SJSA1 (cell line): Measurements from ENCODE around the gene REEP3. TPM values are rescaled to one million over a fixed set of nuclear protein-coding genes. Genes with fewer than 3 reads are reported as not detected.

Source experiments
- DNase-seq, 2 experiments: peaks; one replicate each; pipeline ENCODE4 v3.0.0-alpha.2; 2015 to 2020; ENCODE audit warnings: low spot score in 2 of 2, low read depth in 1 of 2
- H3K27ac ChIP-seq: fragments of 250-450 bp; sonication (Bioruptor Pico); 2 replicates; pipeline ENCODE4 v1.5.1; 2020; ENCODE audit warnings: mild to moderate bottlenecking, moderate library complexity
- H3K27me3 ChIP-seq: fragments of 250-450 bp; sonication (Bioruptor Pico); replicated peaks from 2 replicates; pipeline ENCODE4 v1.5.1; 2020; ENCODE audit warnings: mild to moderate bottlenecking, moderate library complexity
- H3K36me3 ChIP-seq: fragments of 250-450 bp; sonication (Bioruptor Pico); 2 replicates; pipeline ENCODE4 v1.5.1; 2020; ENCODE audit warnings: mild to moderate bottlenecking
- H3K4me1 ChIP-seq: fragments of 250-450 bp; sonication (Bioruptor Pico); replicated peaks from 2 replicates; pipeline ENCODE4 v1.6.1; 2021; ENCODE audit warnings: mild to moderate bottlenecking
- H3K4me3 ChIP-seq: fragments of 250-450 bp; sonication (Bioruptor Pico); 2 replicates; pipeline ENCODE4 v1.5.1; 2020; ENCODE audit warnings: mild to moderate bottlenecking
- H3K9me3 ChIP-seq: fragments of 250-450 bp; sonication (Bioruptor Pico); replicated peaks from 2 replicates; pipeline ENCODE4 v1.5.1; 2020; ENCODE audit warnings: mild to moderate bottlenecking
- total RNA-seq: library from RNA; depleted of rRNA; stranded (reverse); fragments of >200 nt; shearing (Covaris generic); gene quantifications from 2 replicates; pipeline ENCODE4 v1.2.3, GENCODE V29; 2014

The REEP3 gene
- total RNA-seq, 1 experiment from 2014 or later: 59.8 TPM

- Histone ChIP-seq H3K36me3 (peaks cover 7% of the 10 kb centered on the region; the same call in 1 of the 2 replicates), H3K9me3 (no peaks in the 10 kb centered on the region)
These were observed 70.6 kb downstream of the REEP3 start for GRCh38 chr10:63591600-63592379.

GRCh38 chr10:63593576-63593975 lies 72.4 kb downstream of the REEP3 start:
- Histone ChIP-seq H3K27ac (no peak overlapping the region), H3K36me3 (peaks cover 11% of the 10 kb centered on the region; the same call in 1 of the 2 replicates), H3K4me3 (no peak overlapping the region), H3K9me3 (no peaks in the 10 kb centered on the region), H3K27me3 (no peaks in the 10 kb centered on the region), H3K4me1 (peaks cover 4% of the 10 kb centered on the region; the same call in 1 of the 2 replicates)
- no peak for DNase-seq

More at GRCh38 chr10:63591600-63592379, 70.6 kb downstream of the REEP3 start:
- H3K27me3 ChIP-seq: no peaks in the 10 kb centered on the region
- H3K4me3 ChIP-seq: no peak overlapping the region
- DNase-seq: no peak
- H3K4me1 ChIP-seq: peaks cover 10% of the 10 kb centered on the region; the same call in 1 of the 2 replicates
- H3K27ac ChIP-seq: no peak overlapping the region

- Histone ChIP-seq H3K4me3 (no peak overlapping the region), H3K27me3 (no peaks in the 10 kb centered on the region)
- no peak for DNase-seq
These were observed 73.9 kb downstream of the REEP3 start for GRCh38 chr10:63595072-63595471.

GRCh38 chr10:63596924-63597323 lies 75.7 kb downstream of the REEP3 start:
- no peak overlapping the region for H3K4me3 ChIP-seq
- H3K9me3 ChIP-seq: no peaks in the 10 kb centered on the region
- no peaks in the 10 kb centered on the region for H3K27me3 ChIP-seq
- no peak overlapping the region for H3K27ac ChIP-seq
- DNase-seq: no peak
- H3K36me3 ChIP-seq: peaks cover 14% of the 10 kb centered on the region; the same call in 1 of the 2 replicates
- H3K4me1 ChIP-seq: no peaks in the 10 kb centered on the region

More at GRCh38 chr10:63595072-63595471, 73.9 kb downstream of the REEP3 start:
- Histone ChIP-seq H3K9me3 (no peaks in the 10 kb centered on the region), H3K27ac (no peak overlapping the region), H3K4me1 (no peaks in the 10 kb centered on the region), H3K36me3 (peaks cover 14% of the 10 kb centered on the region; the same call in 1 of the 2 replicates)

GRCh38 chr10:63600540-63600939 lies 79.3 kb downstream of the REEP3 start:
- H3K9me3 ChIP-seq: no peaks in the 10 kb centered on the region
- H3K27ac ChIP-seq: no peak overlapping the region
- peaks cover 16% of the 10 kb centered on the region for H3K4me1 ChIP-seq
- no peak overlapping the region for H3K4me3 ChIP-seq
- H3K27me3 ChIP-seq: no peaks in the 10 kb centered on the region
- DNase-seq: no peak
- peaks cover 14% of the 10 kb centered on the region; the same call in 1 of the 2 replicates for H3K36me3 ChIP-seq

- DNase-seq: peak in 1 of 2 experiments; percentile 42
- Histone ChIP-seq H3K4me1 (peaks cover 19% of the 10 kb centered on the region), H3K27ac (no peak overlapping the region), H3K4me3 (no peak overlapping the region), H3K9me3 (no peaks in the 10 kb centered on the region), H3K36me3 (peaks cover 3% of the 10 kb centered on the region; the same call in 1 of the 2 replicates), H3K27me3 (no peaks in the 10 kb centered on the region)
These were observed 82.7 kb downstream of the REEP3 start for GRCh38 chr10:63603709-63604445.

- no peaks in the 10 kb centered on the region for H3K9me3 ChIP-seq
- H3K36me3 ChIP-seq: no peaks in the 10 kb centered on the region
- H3K4me1 ChIP-seq: peaks cover 19% of the 10 kb centered on the region
- no peaks in the 10 kb centered on the region for H3K27me3 ChIP-seq
- no peak overlapping the region for H3K27ac ChIP-seq
- H3K4me3 ChIP-seq: no peak overlapping the region
- DNase-seq: no peak
These were observed 84.2 kb downstream of the REEP3 start for GRCh38 chr10:63605197-63605967.

- H3K36me3 ChIP-seq: no peaks in the 10 kb centered on the region
- no peak overlapping the region for H3K27ac ChIP-seq
- no peak overlapping the region for H3K4me3 ChIP-seq
- peaks cover 19% of the 10 kb centered on the region for H3K4me1 ChIP-seq
- no peaks in the 10 kb centered on the region for H3K27me3 ChIP-seq
- DNase-seq: no peak
- H3K9me3 ChIP-seq: no peaks in the 10 kb centered on the region
These were observed 87.3 kb downstream of the REEP3 start for GRCh38 chr10:63608511-63608910.

GRCh38 chr10:63611078-63611477 lies 89.9 kb downstream of the REEP3 start:
- H3K4me3 ChIP-seq: no peak overlapping the region
- no peak overlapping the region for H3K27ac ChIP-seq
- H3K27me3 ChIP-seq: no peaks in the 10 kb centered on the region
- DNase-seq: no peak
- no peaks in the 10 kb centered on the region for H3K9me3 ChIP-seq
- H3K36me3 ChIP-seq: no peaks in the 10 kb centered on the region
- H3K4me1 ChIP-seq: no peaks in the 10 kb centered on the region

GRCh38 chr10:63614371-63614891 lies 93.2 kb downstream of the REEP3 start:
- DNase-seq: no peak
- Histone ChIP-seq H3K9me3 (no peaks in the 10 kb centered on the region), H3K4me3 (no peak overlapping the region), H3K27me3 (no peaks in the 10 kb centered on the region), H3K36me3 (no peaks in the 10 kb centered on the region), H3K4me1 (no peaks in the 10 kb centered on the region), H3K27ac (no peak overlapping the region)

- no peak for DNase-seq
- no peaks in the 10 kb centered on the region for H3K4me1 ChIP-seq
- no peaks in the 10 kb centered on the region for H3K27me3 ChIP-seq
- H3K4me3 ChIP-seq: no peak overlapping the region
- no peaks in the 10 kb centered on the region for H3K9me3 ChIP-seq
- H3K27ac ChIP-seq: no peak overlapping the region
- no peaks in the 10 kb centered on the region for H3K36me3 ChIP-seq
These were observed 97.4 kb downstream of the REEP3 start for GRCh38 chr10:63618552-63618951.

GRCh38 chr10:63619426-63619825 lies 98.2 kb downstream of the REEP3 start:
- H3K36me3 ChIP-seq: no peaks in the 10 kb centered on the region
- H3K9me3 ChIP-seq: no peaks in the 10 kb centered on the region
- H3K4me3 ChIP-seq: no peak overlapping the region
- DNase-seq: no peak
- H3K27me3 ChIP-seq: no peaks in the 10 kb centered on the region
- H3K4me1 ChIP-seq: no peaks in the 10 kb centered on the region
- no peak overlapping the region for H3K27ac ChIP-seq

GRCh38 chr10:63622097-63622496 lies 100.9 kb downstream of the REEP3 start:
- no peaks in the 10 kb centered on the region for H3K27me3 ChIP-seq
- H3K4me1 ChIP-seq: no peaks in the 10 kb centered on the region
- H3K9me3 ChIP-seq: no peaks in the 10 kb centered on the region
- DNase-seq: no peak
- no peaks in the 10 kb centered on the region for H3K36me3 ChIP-seq
- no peak overlapping the region for H3K4me3 ChIP-seq
- no peak overlapping the region for H3K27ac ChIP-seq
